Activated gamma-delta T cell (primary cell): ENCODE data around the gene ASCC3.

Experiments
- DNase-seq: peaks from one replicate; lab custom pipeline; 2025; lab: John Stamatoyannopoulos, UW

The ASCC3 gene

GRCh38 chr6:100575921-100576320 lies 305.2 kb downstream of the ASCC3 start:
- DNase-seq = no peak

- DNase-seq = no peak
Measured at GRCh38 chr6:100574836-100575235, 306.3 kb downstream of the ASCC3 start.

- DNase-seq = no peak
Measured at GRCh38 chr6:100573166-100573565, 308.0 kb downstream of the ASCC3 start.

GRCh38 chr6:100568255-100568654 lies 312.9 kb downstream of the ASCC3 start:
- no peak for DNase-seq

GRCh38 chr6:100566563-100566962 lies 314.6 kb downstream of the ASCC3 start:
- no peak for DNase-seq

- no peak for DNase-seq
Measured at GRCh38 chr6:100565439-100566104, 315.6 kb downstream of the ASCC3 start.

- no peak for DNase-seq
Measured at GRCh38 chr6:100559859-100560258, 321.3 kb downstream of the ASCC3 start.

GRCh38 chr6:100554228-100554627 lies 326.9 kb downstream of the ASCC3 start:
- DNase-seq = no peak

- DNase-seq = no peak
Measured at GRCh38 chr6:100553243-100553642, 327.9 kb downstream of the ASCC3 start.

GRCh38 chr6:100549406-100550167 lies 331.5 kb downstream of the ASCC3 start:
- DNase-seq = no peak

GRCh38 chr6:100538086-100538485 lies 343.0 kb downstream of the ASCC3 start:
- DNase-seq = no peak

GRCh38 chr6:100518588-100518987 lies 362.5 kb downstream of the ASCC3 start:
- DNase-seq = no peak

GRCh38 chr6:100517633-100518032 lies 363.5 kb downstream of the ASCC3 start:
- DNase-seq = no peak

GRCh38 chr6:100517106-100517505 lies 364.0 kb downstream of the ASCC3 start:
- DNase-seq = no peak

GRCh38 chr6:100514660-100515059 lies 366.5 kb downstream of the ASCC3 start:
- no peak for DNase-seq

- no peak for DNase-seq
Measured at GRCh38 chr6:100512203-100512862, 368.8 kb downstream of the ASCC3 start.

- no peak for DNase-seq
Measured at GRCh38 chr6:100509101-100509500, 372.0 kb downstream of the ASCC3 start.

- no peak for DNase-seq
Measured at GRCh38 chr6:100506651-100507050, 374.5 kb downstream of the ASCC3 start.

GRCh38 chr6:100504786-100505737 lies 376.1 kb downstream of the ASCC3 start:
- no peak for DNase-seq

GRCh38 chr6:100503043-100503705 lies 378.0 kb downstream of the ASCC3 start:
- DNase-seq = no peak

- DNase-seq = no peak
Measured at GRCh38 chr6:100493206-100493888, 387.8 kb downstream of the ASCC3 start.
